ENCODE measurements around the gene MPPED1.

MPPED1 gene

DNA sequence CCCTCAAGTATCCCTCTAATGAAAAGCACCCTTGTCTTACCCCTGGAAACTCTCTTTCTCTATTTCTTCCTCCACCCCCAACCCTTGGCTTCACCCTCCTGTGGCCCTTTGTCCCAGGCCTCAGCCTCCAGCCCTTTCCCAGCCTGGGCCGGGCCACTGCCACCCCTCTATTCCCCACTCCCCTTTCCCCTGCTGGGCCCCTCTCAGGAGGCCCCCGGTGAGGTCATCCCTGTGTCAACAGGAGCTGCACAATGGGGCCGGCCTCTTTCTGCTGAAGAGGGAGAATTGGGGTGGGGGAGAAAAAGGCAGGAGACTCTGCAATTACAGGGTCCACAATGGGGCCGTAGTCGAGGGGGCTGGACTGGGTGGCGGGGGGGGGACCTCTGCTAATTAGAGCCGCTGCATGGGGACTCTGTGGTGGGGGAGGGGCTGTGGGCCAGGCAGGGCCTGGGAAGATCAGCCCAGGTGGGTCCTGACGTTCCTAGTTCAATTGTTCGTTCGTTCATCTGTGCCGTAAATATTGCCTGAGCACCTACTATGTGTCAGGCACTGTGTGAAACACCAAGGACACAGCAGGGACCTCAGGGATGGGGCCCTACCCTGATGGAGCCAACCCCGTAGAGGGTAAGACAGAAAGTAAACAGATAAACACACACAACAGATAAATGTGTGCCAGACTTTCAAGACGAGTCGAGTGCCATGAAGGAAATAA, 18.5 kb upstream of the MPPED1 start:
- DNase-seq (ENCODE audit: low spot score): no peak

DNA sequence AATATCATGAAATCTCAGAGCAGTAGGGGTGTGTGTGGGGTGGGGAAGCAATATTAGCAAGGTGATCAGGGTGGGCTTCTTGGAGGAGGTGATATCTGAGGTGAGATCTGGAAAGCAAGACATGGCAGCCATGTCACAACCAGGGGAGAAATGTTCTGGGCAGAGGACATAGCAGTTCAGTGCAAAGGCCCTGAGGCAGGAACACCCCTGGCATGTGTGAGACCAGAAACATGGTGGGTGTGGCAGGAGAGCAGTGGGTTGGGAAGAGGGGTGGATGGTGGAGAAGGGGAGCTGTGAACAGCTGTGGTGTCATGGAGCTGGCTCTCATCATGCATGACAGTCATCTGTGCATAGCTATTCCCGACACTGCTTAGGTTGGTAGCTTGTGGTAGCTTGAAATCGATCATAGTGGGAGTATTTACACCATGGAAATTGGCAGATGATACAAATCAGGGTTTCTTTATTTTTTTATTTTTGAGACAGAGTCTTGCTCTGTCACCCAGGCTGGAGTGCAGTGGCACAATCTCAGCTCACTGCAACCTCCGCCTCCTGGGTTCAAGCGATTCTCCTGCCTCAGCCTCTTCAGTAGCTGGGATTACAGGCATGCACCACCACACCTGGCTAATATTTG, 17.9 kb upstream of the MPPED1 start:
- DNase-seq (ENCODE audit: low spot score): no peak

DNA sequence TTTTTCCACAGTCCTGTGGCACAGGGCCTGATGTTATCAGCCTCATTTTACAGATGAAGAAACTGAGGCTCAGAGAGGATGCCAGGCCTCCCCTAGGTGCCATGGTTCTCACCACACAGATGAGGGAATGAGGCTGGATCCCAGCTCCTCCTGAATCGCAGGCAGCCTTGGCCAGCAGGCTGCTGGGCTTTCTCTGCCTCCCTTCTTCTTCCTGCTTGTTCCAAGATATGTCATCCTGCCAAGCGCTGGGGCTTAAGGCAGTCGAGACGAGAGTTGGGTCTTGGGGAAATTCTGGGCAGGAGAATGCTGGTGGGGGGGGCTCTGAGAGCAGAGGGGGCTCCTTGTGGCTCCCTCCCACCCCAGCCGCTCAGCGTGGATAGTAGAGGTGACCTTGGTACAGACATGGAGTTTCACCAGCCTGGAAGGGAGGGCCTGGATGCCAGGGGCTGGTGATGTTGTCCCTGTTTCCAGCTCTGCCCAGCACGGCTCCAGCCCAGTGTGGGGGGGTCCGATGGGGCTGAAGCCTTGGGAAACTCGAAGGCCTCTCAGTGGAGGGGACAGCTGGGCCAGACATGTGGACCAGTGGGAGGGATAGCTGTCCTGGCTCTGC, 16.6 kb upstream of the MPPED1 start:
- no peak for DNase-seq (ENCODE audit: low spot score)

DNA sequence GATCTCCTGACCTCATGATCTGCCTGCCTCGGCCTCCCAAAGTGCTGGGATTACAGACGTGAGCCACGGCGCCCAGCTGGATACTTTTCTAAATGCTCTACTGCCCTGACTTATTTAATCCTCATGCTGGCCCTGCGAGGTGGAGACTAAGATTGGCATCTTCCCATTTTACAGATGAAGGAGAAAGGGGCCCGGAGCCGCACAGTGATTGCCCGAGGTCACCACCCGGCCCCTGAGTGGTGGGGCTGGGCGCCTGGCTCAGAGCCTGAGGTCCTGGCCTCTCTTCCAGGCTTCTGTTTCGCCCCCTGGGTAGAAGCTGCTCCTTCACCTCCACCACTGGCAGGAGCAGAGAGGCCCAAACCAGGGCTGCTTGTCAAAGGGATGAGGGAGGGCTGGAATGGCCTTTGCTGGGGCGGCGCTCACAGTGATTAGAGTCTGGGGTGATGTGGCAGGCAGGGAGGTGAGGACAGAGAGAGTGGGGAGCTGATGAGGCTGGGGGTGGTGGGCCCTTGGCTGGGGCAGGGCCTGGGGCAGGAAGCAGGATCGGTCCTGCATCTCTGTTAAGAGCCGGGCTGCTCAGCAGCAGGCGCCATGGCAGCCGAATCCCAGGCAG, 15.4 kb upstream of the MPPED1 start:
- no peak for DNase-seq (ENCODE audit: low spot score)

DNA sequence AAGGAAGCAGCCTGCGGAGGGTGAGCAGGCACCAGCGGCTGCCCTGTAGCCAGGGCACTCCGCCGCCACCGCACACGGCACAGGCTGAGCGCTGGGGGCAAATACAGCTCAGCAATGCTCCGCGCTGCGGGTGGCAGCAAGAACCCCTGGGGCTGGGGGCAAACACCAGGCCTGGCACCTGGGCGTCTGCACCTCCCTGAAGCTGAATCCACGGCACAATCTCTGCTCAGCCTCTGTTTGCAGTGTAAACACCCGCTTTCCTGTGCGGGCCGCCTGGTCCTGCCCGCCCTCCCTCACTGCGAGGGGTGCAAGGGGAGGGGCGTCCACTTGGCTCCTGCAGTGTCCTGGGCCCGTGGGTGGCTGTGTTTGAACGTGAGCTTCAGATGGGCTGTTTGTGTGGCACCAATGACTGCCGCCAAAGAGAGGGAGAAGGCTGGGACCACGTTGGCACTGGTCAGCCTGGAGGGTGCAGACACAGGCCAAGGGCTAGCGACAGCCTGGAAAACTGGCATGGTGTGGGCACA, 14.8 kb upstream of the MPPED1 start:
- no peak for DNase-seq (ENCODE audit: low spot score)

DNA sequence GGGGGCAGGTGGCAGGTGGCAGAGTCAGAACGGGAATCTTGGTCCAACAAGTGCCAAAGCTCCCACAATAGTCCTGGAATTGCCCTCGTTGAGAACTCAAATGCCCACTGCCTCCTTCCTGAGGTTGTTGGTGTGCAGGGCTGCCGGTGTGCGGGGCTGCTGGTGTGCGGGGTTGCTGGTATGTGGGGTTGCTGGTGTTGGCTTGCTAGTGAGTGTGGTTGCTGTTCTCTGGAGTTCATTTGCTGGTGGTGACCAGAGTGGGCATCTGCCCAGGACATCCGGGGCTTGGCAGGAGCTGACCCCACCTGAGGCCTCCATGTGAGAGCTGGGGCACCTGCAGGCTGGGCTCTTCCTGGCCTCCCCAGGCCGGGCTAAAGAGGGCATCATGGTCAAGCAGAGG, 14.0 kb upstream of the MPPED1 start:
- DNase-seq (ENCODE audit: low spot score): no peak

DNA sequence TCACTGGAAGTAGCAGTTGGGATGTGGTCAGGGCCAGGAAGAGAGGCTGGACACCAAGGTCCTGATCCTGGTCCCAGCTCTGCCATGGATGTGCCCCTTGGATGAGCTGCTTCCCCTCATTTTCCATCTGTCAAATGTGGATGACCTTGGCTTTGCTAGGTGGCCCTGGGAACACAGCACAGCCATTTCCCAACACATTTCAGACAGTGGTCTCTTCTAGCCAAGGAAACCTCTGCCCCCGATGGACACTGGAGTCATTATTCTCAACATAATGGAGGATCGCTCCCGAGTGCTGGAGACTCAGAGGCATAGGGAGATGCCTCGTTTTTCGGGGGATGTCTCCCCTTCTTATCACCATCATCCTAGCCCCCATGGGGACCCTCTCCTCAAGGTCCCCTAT, 13.6 kb upstream of the MPPED1 start:
- no peak for DNase-seq (ENCODE audit: low spot score)

DNA sequence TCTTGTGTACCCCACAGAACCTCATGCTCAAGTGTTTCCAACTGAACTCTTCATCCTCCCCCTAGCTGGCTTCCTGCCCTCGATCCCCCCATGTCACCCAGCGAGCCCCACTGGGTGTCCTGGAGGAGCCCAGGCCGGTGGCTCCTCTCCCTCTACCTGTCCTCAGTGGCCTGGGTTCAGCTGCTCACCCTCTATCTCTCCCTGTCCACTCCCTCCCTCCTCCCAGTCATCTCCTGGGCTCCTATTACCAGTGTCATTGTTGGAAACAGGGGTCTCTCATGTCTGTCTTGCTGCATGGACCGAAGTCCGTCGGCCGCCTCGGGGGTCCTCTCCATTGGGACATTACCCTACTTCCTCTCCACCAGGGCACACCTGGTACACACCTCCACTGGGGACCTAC, 12.9 kb upstream of the MPPED1 start:
- DNase-seq (ENCODE audit: low spot score): no peak

DNA sequence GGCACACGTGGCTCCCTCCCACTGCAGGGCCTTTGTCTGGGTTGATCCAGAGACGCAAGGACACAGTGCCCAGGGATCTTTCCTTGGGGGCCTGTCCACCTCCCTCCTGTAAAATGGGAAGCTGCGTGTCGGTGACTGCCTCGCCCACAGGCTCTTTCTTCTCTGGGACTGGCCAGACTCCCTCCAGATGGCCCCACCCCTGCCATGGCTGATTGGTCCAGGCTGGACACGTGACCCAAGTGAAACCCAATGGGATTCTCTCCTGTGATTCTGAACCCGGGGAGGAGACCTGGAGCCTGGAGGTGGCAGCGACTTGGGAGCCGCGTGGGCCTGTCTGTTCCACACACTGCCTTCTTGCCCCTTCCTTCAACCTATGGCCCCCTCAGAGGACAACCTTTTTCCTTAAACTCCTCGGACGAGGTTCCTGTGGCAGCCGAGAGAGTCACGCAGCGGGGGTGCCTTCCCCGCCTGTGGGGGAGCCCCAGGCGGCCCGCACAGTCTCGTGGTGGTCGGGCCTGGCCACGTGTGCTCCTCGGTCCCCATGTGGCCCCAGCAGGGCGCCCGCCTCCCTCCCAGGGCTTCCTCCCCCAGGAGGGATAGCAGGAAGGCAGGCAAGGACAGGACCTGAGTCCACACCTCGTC, 12.4 kb upstream of the MPPED1 start:
- no peak for DNase-seq (ENCODE audit: low spot score)

DNA sequence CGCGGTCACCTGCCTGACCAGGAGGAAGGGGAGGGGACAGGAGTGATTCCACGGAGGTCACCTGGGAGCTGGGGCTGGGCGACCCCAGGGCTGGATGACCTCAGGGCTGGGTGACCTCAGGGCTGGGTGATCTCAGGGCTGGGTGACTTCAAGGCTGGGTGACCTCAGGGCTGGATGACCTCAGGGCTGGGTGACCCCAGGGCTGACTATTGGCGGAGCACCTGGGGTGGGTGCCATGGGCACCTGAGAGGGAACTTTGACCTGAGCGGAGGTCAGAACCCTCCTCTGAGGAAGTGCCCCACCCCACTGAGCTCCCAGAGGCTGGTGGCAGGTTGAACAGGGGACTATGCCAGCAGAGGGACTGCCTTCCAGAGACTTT, 11.8 kb upstream of the MPPED1 start:
- DNase-seq (ENCODE audit: low spot score): no peak

DNA sequence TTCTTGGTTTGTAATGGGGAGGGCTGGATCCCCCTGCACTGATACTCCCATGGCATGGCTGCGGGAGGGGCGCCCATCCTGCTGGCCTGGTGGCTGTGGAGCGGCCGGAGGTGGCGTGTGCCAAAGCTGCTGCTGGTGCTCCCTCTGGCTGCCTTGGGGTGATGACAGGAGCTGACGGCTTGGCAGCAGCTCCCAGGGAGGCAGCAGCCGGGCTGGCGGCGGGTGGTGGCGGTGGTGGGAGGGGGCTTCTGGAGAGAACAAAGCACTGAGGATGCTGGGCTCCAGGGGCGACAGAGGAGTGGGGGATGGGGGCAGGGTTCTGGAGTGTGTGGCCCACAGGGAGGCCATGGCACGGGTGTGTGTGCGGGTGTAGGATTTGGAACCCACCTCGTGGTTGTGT, 11.4 kb upstream of the MPPED1 start:
- no peak for DNase-seq (ENCODE audit: low spot score)

DNA sequence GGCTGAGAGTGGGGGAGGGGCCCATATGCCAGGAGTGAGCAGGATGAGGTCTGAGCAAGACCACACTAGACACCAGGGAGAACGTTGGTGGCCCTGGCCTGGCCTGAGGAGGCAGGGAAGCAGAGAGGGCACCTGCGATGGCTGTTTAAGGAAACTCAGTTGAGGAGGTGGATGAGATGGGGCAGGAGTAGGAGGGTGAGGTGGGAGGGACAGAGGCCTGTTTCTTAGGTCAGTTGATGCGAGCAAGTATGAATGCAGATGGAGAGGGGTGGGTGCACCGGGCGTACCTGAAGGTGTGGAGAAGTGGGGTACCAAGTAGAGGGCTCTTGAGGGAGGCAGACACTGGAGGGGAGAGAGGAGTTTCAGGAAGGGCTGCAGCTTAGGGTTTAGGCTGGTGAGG, 10.6 kb upstream of the MPPED1 start:
- DNase-seq (ENCODE audit: low spot score): no peak

DNA sequence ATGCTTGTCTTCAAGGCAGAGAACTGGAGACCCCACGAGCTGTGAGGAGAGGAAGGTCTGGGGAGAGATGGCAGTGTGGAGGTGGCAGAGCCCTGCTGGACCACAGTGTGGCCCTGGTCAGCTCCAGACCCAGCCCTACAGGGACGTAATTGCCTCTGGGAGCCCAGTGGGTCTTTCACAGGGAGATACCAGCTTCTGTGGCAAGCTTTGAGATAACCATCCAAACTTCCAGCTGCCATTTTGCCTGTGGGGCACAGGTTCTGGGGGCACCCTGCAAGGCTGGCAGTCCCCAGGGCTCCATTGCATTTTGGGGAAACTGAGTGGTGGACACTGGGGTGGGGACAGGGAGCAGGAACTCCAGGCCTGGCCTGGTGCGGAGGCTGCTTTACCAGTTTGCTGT, 10.2 kb upstream of the MPPED1 start:
- DNase-seq (ENCODE audit: low spot score): no peak

DNA sequence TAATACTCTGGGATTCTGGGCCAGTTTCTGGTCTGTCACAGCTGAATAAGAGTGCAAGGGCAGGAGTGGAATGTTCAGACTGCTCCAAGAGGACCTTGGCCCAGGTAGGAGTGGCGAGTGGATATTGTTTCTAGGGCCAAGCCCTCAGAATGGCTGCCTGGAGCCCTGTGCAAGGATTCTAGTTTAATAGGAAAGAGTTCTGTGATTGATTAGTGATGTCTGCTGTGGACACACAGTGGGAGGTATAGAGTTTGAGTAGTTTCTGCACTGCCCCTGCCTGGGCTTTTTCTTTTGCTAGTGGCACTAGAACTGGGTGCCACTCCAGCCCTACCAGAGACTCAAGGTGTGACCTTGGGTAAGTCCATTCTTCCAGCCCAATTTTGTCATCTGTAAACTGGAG, 9.7 kb upstream of the MPPED1 start:
- DNase-seq (ENCODE audit: low spot score): no peak

DNA sequence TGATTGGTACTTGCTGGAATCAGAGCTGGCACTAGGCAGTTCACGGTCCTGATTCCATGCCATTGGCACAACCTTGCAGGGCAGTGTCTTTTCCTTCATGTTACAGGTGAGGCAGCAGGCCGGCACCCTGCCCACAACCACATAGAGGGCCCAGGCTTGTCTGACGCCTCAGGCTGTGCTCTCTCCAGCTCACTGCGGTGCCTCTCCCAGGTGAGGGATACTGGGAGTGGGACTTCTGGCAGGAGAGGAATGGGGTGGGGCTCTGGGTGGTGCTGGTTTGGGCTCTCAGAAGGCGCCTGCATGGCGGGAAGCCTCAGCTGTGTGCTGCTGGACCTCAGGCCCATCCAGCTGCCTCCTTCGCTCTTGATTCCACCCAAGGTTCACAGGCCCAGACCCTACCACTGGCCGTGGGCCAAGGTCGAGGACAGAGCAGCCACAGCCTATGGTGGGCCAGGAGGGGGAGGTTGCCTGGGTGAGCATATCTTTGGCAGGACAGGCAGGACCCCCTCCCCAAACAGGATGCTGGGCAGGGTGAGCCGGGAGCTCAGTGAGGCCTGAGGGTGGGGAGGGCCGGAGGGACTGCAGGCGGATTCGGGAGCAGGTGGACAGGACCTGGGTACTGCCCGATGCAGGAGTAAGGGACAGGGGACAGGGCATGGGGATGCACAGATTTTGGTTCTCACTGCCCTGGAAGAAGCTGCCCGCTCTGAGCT, 7.0 kb upstream of the MPPED1 start:
- no peak for DNase-seq (ENCODE audit: low spot score)

DNA sequence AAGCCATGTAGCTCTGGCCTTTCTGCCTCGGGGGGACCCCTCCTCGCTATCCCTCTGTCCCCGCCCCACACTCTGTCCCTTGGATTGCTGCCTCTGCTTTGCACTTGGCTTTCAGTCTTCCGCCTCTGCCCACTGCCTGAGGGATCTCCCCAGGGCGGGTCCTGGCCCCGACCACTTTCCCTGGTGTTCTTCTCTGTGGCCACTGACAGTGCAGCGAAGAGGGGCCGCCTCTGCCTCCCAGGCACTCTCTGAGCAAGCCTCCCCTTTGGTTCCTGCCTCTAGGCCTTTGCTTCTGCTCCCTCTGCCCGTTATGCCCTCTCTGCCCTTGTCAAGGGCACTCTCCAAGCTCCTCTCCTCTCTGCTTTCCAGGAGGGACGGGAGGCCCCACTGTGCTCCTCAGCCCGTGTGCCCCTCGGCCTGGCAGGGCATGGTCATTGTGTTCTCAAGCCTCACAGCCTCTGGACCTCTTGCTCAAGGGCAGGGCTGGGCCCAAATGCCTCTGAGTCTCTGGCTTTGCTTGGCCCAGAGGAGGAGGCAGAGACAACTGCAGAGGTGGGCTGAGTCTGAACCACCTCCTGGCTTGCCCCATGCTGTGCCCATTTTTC, 5.5 kb upstream of the MPPED1 start:
- no peak for DNase-seq (ENCODE audit: low spot score)

DNA sequence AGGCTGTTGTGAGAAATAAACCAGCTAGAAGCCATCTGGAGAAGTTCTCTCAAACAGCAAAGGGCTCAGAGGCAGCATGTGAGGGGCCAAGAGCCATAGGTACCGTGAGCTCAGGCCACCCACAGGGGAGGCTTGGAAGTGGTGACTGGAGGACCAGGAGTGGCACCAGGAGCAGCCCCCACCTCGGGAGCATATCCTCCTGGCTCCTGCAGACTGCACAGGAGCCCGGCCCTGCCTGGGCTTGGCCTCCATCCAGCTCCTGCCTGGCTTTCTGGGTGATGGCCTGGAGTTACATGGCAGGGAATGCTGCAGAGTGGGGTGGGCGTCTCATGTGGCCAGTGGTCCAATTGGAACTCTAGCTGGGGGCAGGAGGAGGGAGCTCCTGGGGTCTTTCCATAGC, 4.2 kb upstream of the MPPED1 start:
- DNase-seq (ENCODE audit: low spot score): no peak

DNA sequence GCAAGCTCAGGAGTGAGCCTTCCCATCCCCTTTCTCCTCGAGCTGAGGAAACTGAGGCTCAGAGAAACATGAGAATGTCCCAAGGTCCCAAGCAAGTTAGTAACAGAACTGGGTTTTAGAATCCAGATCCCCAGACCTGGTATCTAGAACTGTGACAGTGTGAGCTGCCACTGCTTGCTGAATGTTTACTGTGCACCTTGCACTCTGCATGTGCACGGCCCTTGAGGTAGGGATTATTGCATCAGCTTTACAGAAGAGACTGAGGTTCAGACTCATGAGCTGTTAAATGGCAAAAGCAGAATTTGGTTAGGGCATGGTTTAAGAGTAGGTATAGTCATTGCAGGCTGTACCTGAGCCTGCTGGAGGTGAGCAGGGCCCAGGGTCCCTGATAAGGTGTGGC, 3.8 kb upstream of the MPPED1 start:
- DNase-seq (ENCODE audit: low spot score): no peak

DNA sequence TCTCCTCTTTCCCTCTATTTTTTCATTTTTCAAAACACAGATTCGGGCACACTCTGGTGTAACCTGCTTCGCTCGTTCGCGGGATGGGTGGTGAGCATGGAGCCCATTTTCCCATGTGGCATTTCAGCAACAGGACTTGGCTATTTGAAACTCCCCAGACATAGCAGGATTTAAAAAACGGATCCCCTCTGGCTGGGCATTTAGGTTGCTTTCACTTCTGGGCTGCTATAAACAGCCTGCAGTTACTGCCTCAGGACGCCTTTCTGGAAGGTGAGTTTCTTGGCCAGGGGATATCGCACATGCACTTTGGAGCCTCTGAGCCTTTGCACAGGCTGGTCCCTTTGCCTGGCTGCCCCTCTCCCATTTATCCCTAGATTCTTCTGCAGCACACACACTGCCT, 2.8 kb upstream of the MPPED1 start:
- DNase-seq (ENCODE audit: low spot score): no peak

DNA sequence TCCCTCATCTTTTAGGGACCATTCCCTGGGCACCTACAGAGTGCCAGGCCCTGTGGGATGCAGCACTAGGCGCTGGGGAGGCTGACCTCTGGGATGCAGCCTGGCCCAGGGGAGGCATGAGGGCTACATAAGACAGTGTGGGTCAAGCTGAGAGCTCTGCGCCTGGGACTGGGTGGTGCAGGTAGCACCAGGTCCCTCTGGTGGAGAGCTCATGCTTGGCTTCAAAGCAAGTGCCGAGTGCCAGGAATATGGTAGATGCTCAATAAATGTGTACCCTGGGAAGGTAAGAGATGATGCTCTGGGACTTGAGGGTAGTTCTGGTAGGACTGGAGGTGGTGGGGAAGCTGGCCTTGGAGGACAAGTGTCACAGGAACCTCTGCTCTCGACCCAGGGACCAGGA, 2.0 kb upstream of the MPPED1 start:
- no peak for DNase-seq (ENCODE audit: low spot score)

DNA sequence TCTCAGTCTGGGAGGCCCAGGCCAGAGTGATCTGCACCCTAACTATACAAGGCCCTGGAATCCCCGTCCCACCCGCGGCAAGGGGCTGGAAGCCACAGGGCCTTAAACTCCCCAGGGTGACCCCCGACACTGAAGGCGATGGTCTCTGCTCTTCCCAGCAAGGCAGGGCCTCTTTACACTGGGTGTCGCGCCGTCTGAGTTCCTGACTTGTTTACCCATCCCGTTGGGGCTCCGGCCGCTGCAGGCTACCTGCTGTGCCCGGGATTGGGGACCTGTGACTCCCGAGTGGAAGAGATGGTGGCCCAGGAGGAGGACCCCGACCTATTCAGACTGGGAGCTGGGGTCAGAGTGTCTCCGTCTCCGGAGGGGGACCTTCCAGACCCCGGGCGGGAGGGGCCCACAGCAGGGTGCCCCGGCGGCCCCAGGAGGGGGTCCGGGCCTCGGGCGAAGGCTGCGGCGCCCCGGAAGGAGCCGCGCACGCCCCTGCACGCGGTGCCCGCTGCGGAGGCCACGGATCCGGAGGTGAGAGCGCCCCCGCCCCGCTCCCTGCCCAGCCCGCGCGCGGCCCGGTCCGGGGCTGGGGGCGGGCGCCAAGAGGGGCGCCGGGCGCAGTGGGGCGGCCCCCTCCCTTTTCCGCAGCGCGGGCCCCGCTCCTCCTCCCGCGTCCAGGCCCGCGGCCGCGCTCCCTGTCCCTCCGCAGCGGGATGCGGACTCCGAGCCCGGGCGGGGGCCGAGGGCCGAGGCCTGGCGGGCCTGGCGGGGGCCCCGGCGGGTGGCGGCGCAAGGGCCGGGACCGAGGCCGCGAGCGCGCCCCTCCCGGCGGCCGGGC, 560 bp upstream of the MPPED1 start:
- DNase-seq (ENCODE audit: low spot score): no peak
